Psoas muscle (tissue), 8 donors: ENCODE measurements around the gene HHIPL1. TPM values are rescaled to one million over a fixed set of nuclear protein-coding genes. Genes with fewer than 3 reads are reported as not detected.

ENCODE experiments used
- ATAC-seq, 4 donors: fragments of 200-7000 bp; cut with Tn5 transposase; one replicate each; pipeline ENCODE4 v1.9.1; 2020; ENCODE audit warnings: moderate library complexity in 3 of 4, mild to moderate bottlenecking in 2 of 4
- DNase-seq, 2 donors: peaks; one replicate each; pipeline ENCODE4 v3.0.0-alpha.2; 2020
- H3K27ac ChIP-seq: fragments of 200-600 bp; one replicate; pipeline ENCODE4 v1.8.0; 2022
- H3K27me3 ChIP-seq, 3 donors: fragments of 200-600 bp in 1 of 3; one replicate each; pipeline versions ENCODE4 v1.6.1 to v1.8.0; 2013 to 2022; ENCODE audit warnings: low read length in 2 of 3, mild to moderate bottlenecking in 2 of 3, moderate library complexity in 1 of 3; ENCODE audit not compliant: insufficient read depth in 3 of 3
- H3K36me3 ChIP-seq, 2 donors: fragments of 200-600 bp in 1 of 2; one replicate each; pipeline versions ENCODE4 v1.6.1 to v1.8.0; 2013 to 2022; ENCODE audit warnings: low read depth in 1 of 2, mild to moderate bottlenecking in 1 of 2, moderate library complexity in 1 of 2; ENCODE audit not compliant: insufficient read depth in 1 of 2
- H3K4me1 ChIP-seq: fragments of 200-600 bp; one replicate; pipeline ENCODE4 v1.8.0; 2022
- H3K4me3 ChIP-seq: fragments of 200-600 bp; one replicate; pipeline ENCODE4 v1.8.0; 2022; ENCODE audit warnings: mild to moderate bottlenecking
- H3K9me3 ChIP-seq: fragments of 200-600 bp; one replicate; pipeline ENCODE4 v1.8.0; 2022
- WGBS, 3 donors: extraction: QIAGEN DNeasy Blood & Tissue Kit; methylation state at CpG; one replicate each; pipeline versions ENCODE4 v1.1.6 to v1.1.7; 2013; 5-methylcytosine and 5-hydroxymethylcytosine counted together
- intact Hi-C, 2 donors: fragments of 100-400 bp; cut with DNase I; formaldehyde crosslinking; loops; one replicate each; pipeline versions ENCODE4 v1.11.0 to v1.14.2; 2022
- polyA plus RNA-seq, 3 donors: library from polyadenylated mRNA; stranded (reverse); fragments of 200-250 nt; gene quantifications; one replicate each; pipeline ENCODE4 v1.2.3, GENCODE V29; 2013
- total RNA-seq, 4 donors: library from RNA; stranded (reverse); fragmentation: NEBNext Ultra II Directional in 2 of 4; extraction: Animal tissue kit (Norgen Biotek cat#: 25700) in 2 of 4; gene quantifications; one replicate each; pipeline versions ENCODE4 v1.2.1 to v1.2.4, GENCODE V29; 2021 to 2023
- TF ChIP-seq, protein P1 (sequence below): fragments of 200-600 bp; IDR thresholded peaks from one replicate; pipeline ENCODE4 v1.8.0; 2022; ENCODE audit warnings: antibody characterized with exemption
- donor health status: healthy with polysubstance abuse.
- donor health status: DM: no; HTN: no; CAD: no; lungs with moderate emphysema.
- donor health status: Bipolar disorder and iron deficiency.
- donor health status: healthy.
- donor health status: DM: yes; HTN: yes; CAD: no.
- donor health status: DM: no; HTN: no; CAD: no.
- donor health status: DM: no; HTN: no; CAD: no.
- donor health status: DM: yes; HTN: yes; CAD: no.

HHIPL1 gene
- total and polyA plus RNA-seq, 7 donors = 0.12 to 0.86 (median 0.32) TPM

- 74 to 82% (median 75%) methylated on average over 5 of the region's 5 CpGs for WGBS, 3 donors
- no peaks in the 10 kb centered on the region for H3K27me3 ChIP-seq
- no peak for DNase-seq
Observed at GRCh38 chr14:99718811-99719192, 73.9 kb downstream of the HHIPL1 start.

GRCh38 chr14:99720941-99721791 lies 76.2 kb downstream of the HHIPL1 start:
- Histone ChIP-seq H3K27ac (no peak overlapping the region), H3K4me3 (no peak overlapping the region), H3K27me3 (no peaks in the 10 kb centered on the region), H3K9me3 (no peaks in the 10 kb centered on the region), H3K4me1 (no peaks in the 10 kb centered on the region), H3K36me3 (no peaks in the 10 kb centered on the region)
- ATAC-seq (no peak), DNase-seq (no peak)
- TF ChIP-seq, protein P1, sequence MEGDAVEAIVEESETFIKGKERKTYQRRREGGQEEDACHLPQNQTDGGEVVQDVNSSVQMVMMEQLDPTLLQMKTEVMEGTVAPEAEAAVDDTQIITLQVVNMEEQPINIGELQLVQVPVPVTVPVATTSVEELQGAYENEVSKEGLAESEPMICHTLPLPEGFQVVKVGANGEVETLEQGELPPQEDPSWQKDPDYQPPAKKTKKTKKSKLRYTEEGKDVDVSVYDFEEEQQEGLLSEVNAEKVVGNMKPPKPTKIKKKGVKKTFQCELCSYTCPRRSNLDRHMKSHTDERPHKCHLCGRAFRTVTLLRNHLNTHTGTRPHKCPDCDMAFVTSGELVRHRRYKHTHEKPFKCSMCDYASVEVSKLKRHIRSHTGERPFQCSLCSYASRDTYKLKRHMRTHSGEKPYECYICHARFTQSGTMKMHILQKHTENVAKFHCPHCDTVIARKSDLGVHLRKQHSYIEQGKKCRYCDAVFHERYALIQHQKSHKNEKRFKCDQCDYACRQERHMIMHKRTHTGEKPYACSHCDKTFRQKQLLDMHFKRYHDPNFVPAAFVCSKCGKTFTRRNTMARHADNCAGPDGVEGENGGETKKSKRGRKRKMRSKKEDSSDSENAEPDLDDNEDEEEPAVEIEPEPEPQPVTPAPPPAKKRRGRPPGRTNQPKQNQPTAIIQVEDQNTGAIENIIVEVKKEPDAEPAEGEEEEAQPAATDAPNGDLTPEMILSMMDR = no peak
- 96 to 97% (median 96%) methylated on average over 18 of the region's 18 CpGs for WGBS, 3 donors
- intact Hi-C loops = no loop called here

More at GRCh38 chr14:99718811-99719192, 73.9 kb downstream of the HHIPL1 start:
- H3K4me3 ChIP-seq = no peak overlapping the region
- no peak for ATAC-seq
- H3K4me1 ChIP-seq = no peaks in the 10 kb centered on the region
- no peaks in the 10 kb centered on the region for H3K9me3 ChIP-seq
- H3K36me3 ChIP-seq = no peaks in the 10 kb centered on the region
- intact Hi-C loops = no loop called here
- TF ChIP-seq, protein P1 = no peak
- H3K27ac ChIP-seq = no peak overlapping the region

GRCh38 chr14:99721792-99722516 lies 77.0 kb downstream of the HHIPL1 start:
- Histone ChIP-seq H3K36me3 (no peaks in the 10 kb centered on the region), H3K9me3 (no peaks in the 10 kb centered on the region), H3K4me3 (no peak overlapping the region), H3K4me1 (no peaks in the 10 kb centered on the region), H3K27ac (no peak overlapping the region), H3K27me3 (no peaks in the 10 kb centered on the region)
- WGBS, 3 donors = 86 to 91% (median 87%) methylated on average over 10 to 12 of the region's 12 CpGs
- TF ChIP-seq, protein P1 = no peak
- intact Hi-C loops = no loop called here
- ATAC-seq (no peak), DNase-seq (no peak)

GRCh38 chr14:99722741-99723140 lies 77.8 kb downstream of the HHIPL1 start:
- no peaks in the 10 kb centered on the region for H3K36me3 ChIP-seq
- no peak for DNase-seq
- no peaks in the 10 kb centered on the region for H3K27me3 ChIP-seq
- no peaks in the 10 kb centered on the region for H3K4me1 ChIP-seq
- ATAC-seq = no peak
- intact Hi-C loops = no loop called here
- H3K9me3 ChIP-seq = no peaks in the 10 kb centered on the region
- TF ChIP-seq, protein P1 = no peak
- 81 to 91% (median 84%) methylated on average over 9 of the region's 9 CpGs for WGBS, 3 donors
- no peak overlapping the region for H3K4me3 ChIP-seq
- H3K27ac ChIP-seq = no peak overlapping the region
